Caki2 (cell line): ENCODE measurements around the gene THRAP3. TPM values are rescaled to one million over a fixed set of nuclear protein-coding genes. Genes with fewer than 3 reads are reported as not detected.
"Not testable (repeated sequence)": the region's sequence is repeated elsewhere in the genome, so short reads cannot be mapped to it uniquely, and the experiment has no call there.

ENCODE experiments used
- DNase-seq: peaks from one replicate; pipeline ENCODE4 v3.0.0-alpha.2; 2015; ENCODE audit warnings: low read depth
- in situ Hi-C: cut with HindIII; loops from 2 replicates; pipeline ENCODE4 v1.10.0; 2016; ENCODE audit warnings: low sequenced_read_pairs, low pct_unique_long_range_greater_than_20kb, mixed read lengths
- total RNA-seq: library from RNA; depleted of rRNA; stranded (reverse); fragments of >200 nt; shearing (Covaris generic); gene quantifications from 2 replicates; pipeline ENCODE4 v1.2.3, GENCODE V29; 2014; ENCODE audit warnings: low replicate concordance

THRAP3 gene
- total RNA-seq, 1 experiment from 2014 or later: 49.1 TPM

GRCh38 chr1:36203554-36204346 is 20.5 kb upstream of the THRAP3 start:
- in situ Hi-C loops: no loop called here
- no peak for DNase-seq

GRCh38 chr1:36204347-36204909 is 19.8 kb upstream of the THRAP3 start:
- DNase-seq: no peak
- in situ Hi-C loops: no loop called here

- no peak for DNase-seq
- in situ Hi-C loops: no loop called here
These were observed 17.9 kb upstream of the THRAP3 start for GRCh38 chr1:36206323-36206858.

- no peak for DNase-seq
These were observed 16.9 kb upstream of the THRAP3 start for GRCh38 chr1:36207339-36207738.

GRCh38 chr1:36208978-36209703 is 15.1 kb upstream of the THRAP3 start:
- no peak for DNase-seq
- in situ Hi-C loops: no loop called here

More at GRCh38 chr1:36207339-36207738, 16.9 kb upstream of the THRAP3 start:
- in situ Hi-C loops: no loop called here

GRCh38 chr1:36211307-36211706 is 12.9 kb upstream of the THRAP3 start:
- in situ Hi-C loops: no loop called here
- no peak for DNase-seq

GRCh38 chr1:36211841-36212240 is 12.4 kb upstream of the THRAP3 start:
- in situ Hi-C loops: no loop called here

GRCh38 chr1:36212782-36213181 is 11.5 kb upstream of the THRAP3 start:
- DNase-seq: no peak
- in situ Hi-C loops: no loop called here

More at GRCh38 chr1:36211841-36212240, 12.4 kb upstream of the THRAP3 start:
- no peak for DNase-seq

- DNase-seq: peak; percentile 48
- in situ Hi-C loops: no loop called here
These were observed 6.6 kb upstream of the THRAP3 start for GRCh38 chr1:36217670-36218069.

GRCh38 chr1:36221901-36222300 is 2.3 kb upstream of the THRAP3 start:
- in situ Hi-C loops, DNase-seq: not testable (repeated sequence)

- no peak for DNase-seq
- in situ Hi-C loops: no loop called here
These were observed 1.5 kb upstream of the THRAP3 start for GRCh38 chr1:36222481-36223380.

- in situ Hi-C loops: no loop called here
- DNase-seq: peak; percentile 43
These were observed 755 bp upstream of the THRAP3 start for GRCh38 chr1:36223381-36223995.

GRCh38 chr1:36224537-36225282 is 467 bp downstream of the THRAP3 start:
- no peak for DNase-seq
- in situ Hi-C loops: no loop called here

GRCh38 chr1:36225283-36225899 is 1.1 kb downstream of the THRAP3 start:
- in situ Hi-C loops: no loop called here
- DNase-seq: no peak

GRCh38 chr1:36230279-36230678 is 6.0 kb downstream of the THRAP3 start:
- DNase-seq, in situ Hi-C loops: not testable (repeated sequence)

- in situ Hi-C loops: no loop called here
- peak; percentile 47 for DNase-seq
These were observed 6.9 kb downstream of the THRAP3 start for GRCh38 chr1:36231191-36231590.
